PFSK-1 (cell line): ENCODE results near the gene KCNN4.

Experiments
- SIN3A ChIP-seq: IDR thresholded peaks from 2 replicates; pipeline ENCODE4 v1.6.1; 2012; ENCODE audit warnings: mild to moderate bottlenecking, low read length, moderate library complexity, borderline replicate concordance; ENCODE audit not compliant: insufficient read depth
- TAF1 ChIP-seq: IDR thresholded peaks from 2 replicates; pipeline ENCODE4 v1.6.1; 2012; ENCODE audit warnings: low read length, control low read depth, borderline replicate concordance; ENCODE audit not compliant: insufficient read depth

- TF ChIP-seq TAF1 (no peak), SIN3A (no peak)
Observed at GRCh38 chr19:43768273-43769050, 12.3 kb downstream of the KCNN4 start.
